Bladder microvascular endothelial cell (primary cell): ENCODE results near the gene NAAA. TPM values are rescaled to one million over a fixed set of nuclear protein-coding genes. Genes with fewer than 3 reads are reported as not detected.

Experiments
- total RNA-seq: library from RNA; depleted of rRNA; stranded (reverse); fragments of >200 nt; gene quantifications from 2 replicates; pipeline ENCODE4 v1.2.3, GENCODE V29; 2014

The NAAA gene
- total RNA-seq, result 18.0 and 20.1 TPM in 2 replicates

DNA sequence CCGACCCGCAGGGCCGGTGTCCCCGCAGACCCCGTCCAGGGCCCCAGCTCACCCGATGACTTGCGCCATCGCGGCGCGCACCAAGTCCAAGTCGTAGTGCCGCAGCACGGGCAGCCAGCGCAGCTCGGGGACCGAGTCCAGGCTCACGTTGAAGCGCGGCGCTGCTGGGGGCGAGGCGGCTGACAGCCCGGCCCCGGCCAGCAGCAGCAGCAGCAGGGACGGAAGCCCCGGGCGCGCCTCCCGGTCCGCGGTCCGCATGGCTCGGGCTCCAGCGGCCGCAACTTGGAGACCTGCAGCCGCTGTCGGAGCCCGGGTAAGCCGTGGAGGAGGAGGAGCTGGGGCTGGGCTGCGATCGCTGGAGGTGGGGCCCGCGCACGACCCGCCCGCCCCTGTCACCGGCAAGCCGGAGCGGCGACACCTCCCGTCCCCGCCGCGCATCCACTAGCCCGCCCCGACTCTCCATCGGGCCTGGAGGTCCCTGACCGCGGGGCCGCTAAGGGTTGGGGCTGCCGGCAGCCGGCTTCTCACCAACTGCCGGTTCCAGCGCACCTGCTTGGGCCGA is at the start of gene NAAA:
TSS of gene NAAA (minus strand) at position 322 of the 562 bp plus-strand sequence. CDS start at position 258, 64 bp downstream.

DNA sequence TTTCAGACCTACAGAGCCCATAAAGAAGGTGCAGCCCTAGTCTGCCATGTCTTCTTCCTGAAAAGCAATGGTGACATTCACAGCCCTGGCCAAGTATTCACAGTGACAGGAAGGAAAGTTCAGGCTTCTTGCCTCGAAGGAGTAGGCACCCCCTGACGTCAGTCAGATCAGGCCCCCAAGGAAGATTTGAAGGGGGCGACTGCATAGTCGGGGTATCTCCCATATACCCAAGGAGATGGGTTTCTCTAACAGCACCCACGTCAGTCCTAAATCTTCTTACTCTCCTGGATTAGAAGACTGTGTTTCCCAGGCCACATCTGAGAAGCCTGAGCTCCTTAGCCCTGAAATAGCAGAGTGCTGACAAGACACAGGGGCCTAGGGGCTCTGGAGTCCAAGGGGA is 38.5 kb downstream of the NAAA start, which contains the start of gene PPEF2:
TSS of gene PPEF2 (minus strand) at position 101 of the 400 bp plus-strand sequence. CDS start 6,127 bp downstream, outside the sequence.

Other genes starting within 250 kb of the NAAA start
- gene USO1, start 216.4 kb downstream of the NAAA start, total RNA-seq, result 46.8 and 97.6 TPM in 2 replicates
- gene PPEF2, start 38.6 kb downstream of the NAAA start, total RNA-seq, result not detected in 2 replicates
- 16.4 and 28.9 TPM in 2 replicates for gene SDAD1, start 49.9 kb upstream of the NAAA start, total RNA-seq
- gene CXCL9, start 66.5 kb upstream of the NAAA start, total RNA-seq, result not detected in 2 replicates
- gene CXCL10, start 82.5 kb upstream of the NAAA start, total RNA-seq, result 1.1 and 5.5 TPM in 2 replicates
- 1.5 and 5.7 TPM in 2 replicates for gene CXCL11, start 95.1 kb upstream of the NAAA start, total RNA-seq
- not detected in 2 replicates for gene ART3, start 133.7 kb upstream of the NAAA start, total RNA-seq
- 44.0 and 50.3 TPM in 2 replicates for gene NUP54, start 207.4 kb upstream of the NAAA start, total RNA-seq